Uterus (tissue), 2 donors: ENCODE data around the gene CDKL1.

Source experiments
- CTCF ChIP-seq, 4 experiments: fragments of 200-600 bp in 2 of 4; fragments of 450-650 bp in 2 of 4; sonication (generic) in 2 of 4; IDR thresholded peaks; one replicate each; pipeline ENCODE4 v1.5.1; 2016 to 2019; ENCODE audit warnings: antibody characterized with exemption in 4 of 4, mild to moderate bottlenecking in 2 of 4, moderate library complexity in 1 of 4
- POLR2A ChIP-seq, 2 donors: fragments of 450-650 bp; IDR thresholded peaks; one replicate each; pipeline ENCODE4 v1.6.1; 2016; ENCODE audit warnings: antibody characterized with exemption in 2 of 2, mild to moderate bottlenecking in 1 of 2, moderate library complexity in 1 of 2

GRCh38 chr14:50381823-50382287, 14.8 kb downstream of the CDKL1 start:
- no peak for TF ChIP-seq CTCF (IDR thresholded peaks at IDR 0.05)
- TF ChIP-seq POLR2A (IDR thresholded peaks at IDR 0.05): no peak
